ENCODE data around the gene SCN4A. TPM values are rescaled to one million over a fixed set of nuclear protein-coding genes. Genes with fewer than 3 reads are reported as not detected.

SCN4A gene
- total and polyA plus RNA-seq, 2 of the 13 experiments (the other 11 are each of a cell fraction or from before 2014, with no cell fraction given): 0.02 to 0.03 TPM

DNA sequence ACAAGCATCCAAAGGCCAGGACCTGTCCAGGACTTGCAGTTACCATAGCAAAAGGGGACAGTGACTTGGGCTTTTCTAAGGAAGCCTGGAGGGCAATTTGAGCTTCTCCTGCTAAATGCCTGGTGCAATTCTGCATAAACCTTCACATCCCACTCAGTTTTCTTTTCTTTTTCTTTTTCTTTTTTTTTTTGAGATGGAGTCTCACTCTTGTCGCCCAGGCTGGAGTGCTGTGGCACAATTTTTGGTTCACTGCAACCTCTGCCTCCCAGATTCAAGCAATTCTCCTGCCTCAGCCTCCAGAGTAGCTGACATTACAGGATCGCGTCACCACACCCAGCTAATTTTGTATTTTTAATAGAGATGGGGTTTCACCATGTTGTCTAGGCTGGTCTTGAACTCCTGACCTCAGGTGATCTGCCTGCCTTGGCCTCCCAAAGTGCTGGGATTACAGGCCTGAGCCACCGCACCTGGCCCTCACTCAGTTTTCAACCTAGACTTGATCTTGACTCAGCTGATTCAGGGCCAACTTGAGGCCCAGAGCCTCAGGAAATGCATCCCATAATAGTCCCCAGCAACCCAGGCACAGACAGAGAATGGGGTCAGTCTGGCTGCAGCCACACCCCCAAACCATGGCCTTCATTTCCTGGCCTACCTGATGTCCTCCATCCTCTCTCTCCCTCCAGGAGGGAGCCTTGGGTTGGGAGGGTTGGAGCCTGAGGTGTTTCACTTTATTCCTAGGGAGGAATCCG, 34.5 kb upstream of the SCN4A start (continued):
- TF ChIP-seq MTF1 (CRISPR knock-in tag; IDR thresholded peaks at IDR 0.05) (0 out of 2 replicates have a peak, but pooled peaks have one; percentile 11), ZNF564 (CRISPR knock-in tag; IDR thresholded peaks at IDR 0.05) (0 out of 2 replicates have a peak, but pooled peaks have one; percentile 55), ZNF746 (CRISPR knock-in tag; IDR thresholded peaks at IDR 0.05) (0 out of 2 replicates have a peak, but pooled peaks have one; percentile 14), ZFY (CRISPR knock-in tag; IDR thresholded peaks at IDR 0.05) (peak; percentile 14; the same call in 1 of the 2 replicates), MEF2D (CRISPR knock-in tag; IDR thresholded peaks at IDR 0.05) (0 out of 2 replicates have a peak, but pooled peaks have one; percentile 4), ZNF607 (CRISPR knock-in tag; IDR thresholded peaks at IDR 0.05; ENCODE audit: borderline replicate concordance) (0 out of 2 replicates have a peak, but pooled peaks have one; percentile 34), TMF1 (CRISPR knock-in tag; IDR thresholded peaks at IDR 0.05; ENCODE audit: low read depth) (0 out of 2 replicates have a peak, but pooled peaks have one; percentile 39), ZNF333 (CRISPR knock-in tag; IDR thresholded peaks at IDR 0.05; ENCODE audit: borderline replicate concordance) (peak; percentile 21; the same call in 1 of the 2 replicates)
- TF ChIP-seq, protein P1, sequence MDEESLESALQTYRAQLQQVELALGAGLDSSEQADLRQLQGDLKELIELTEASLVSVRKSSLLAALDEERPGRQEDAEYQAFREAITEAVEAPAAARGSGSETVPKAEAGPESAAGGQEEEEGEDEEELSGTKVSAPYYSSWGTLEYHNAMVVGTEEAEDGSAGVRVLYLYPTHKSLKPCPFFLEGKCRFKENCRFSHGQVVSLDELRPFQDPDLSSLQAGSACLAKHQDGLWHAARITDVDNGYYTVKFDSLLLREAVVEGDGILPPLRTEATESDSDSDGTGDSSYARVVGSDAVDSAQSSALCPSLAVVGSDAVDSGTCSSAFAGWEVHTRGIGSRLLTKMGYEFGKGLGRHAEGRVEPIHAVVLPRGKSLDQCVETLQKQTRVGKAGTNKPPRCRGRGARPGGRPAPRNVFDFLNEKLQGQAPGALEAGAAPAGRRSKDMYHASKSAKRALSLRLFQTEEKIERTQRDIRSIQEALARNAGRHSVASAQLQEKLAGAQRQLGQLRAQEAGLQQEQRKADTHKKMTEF (CRISPR knock-in tag; IDR thresholded peaks at IDR 0.05): 0 out of 2 replicates have a peak, but pooled peaks have one; percentile 13
- TF ChIP-seq, protein P2, sequence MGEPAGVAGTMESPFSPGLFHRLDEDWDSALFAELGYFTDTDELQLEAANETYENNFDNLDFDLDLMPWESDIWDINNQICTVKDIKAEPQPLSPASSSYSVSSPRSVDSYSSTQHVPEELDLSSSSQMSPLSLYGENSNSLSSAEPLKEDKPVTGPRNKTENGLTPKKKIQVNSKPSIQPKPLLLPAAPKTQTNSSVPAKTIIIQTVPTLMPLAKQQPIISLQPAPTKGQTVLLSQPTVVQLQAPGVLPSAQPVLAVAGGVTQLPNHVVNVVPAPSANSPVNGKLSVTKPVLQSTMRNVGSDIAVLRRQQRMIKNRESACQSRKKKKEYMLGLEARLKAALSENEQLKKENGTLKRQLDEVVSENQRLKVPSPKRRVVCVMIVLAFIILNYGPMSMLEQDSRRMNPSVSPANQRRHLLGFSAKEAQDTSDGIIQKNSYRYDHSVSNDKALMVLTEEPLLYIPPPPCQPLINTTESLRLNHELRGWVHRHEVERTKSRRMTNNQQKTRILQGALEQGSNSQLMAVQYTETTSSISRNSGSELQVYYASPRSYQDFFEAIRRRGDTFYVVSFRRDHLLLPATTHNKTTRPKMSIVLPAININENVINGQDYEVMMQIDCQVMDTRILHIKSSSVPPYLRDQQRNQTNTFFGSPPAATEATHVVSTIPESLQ (CRISPR knock-in tag; conservative IDR thresholded peaks at IDR 0.05): 0 out of 2 replicates have a peak, but pooled peaks have one; percentile 63
- TF ChIP-seq, protein P3, sequence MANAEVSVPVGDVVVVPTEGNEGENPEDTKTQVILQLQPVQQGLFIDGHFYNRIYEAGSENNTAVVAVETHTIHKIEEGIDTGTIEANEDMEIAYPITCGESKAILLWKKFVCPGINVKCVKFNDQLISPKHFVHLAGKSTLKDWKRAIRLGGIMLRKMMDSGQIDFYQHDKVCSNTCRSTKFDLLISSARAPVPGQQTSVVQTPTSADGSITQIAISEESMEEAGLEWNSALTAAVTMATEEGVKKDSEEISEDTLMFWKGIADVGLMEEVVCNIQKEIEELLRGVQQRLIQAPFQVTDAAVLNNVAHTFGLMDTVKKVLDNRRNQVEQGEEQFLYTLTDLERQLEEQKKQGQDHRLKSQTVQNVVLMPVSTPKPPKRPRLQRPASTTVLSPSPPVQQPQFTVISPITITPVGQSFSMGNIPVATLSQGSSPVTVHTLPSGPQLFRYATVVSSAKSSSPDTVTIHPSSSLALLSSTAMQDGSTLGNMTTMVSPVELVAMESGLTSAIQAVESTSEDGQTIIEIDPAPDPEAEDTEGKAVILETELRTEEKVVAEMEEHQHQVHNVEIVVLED (CRISPR knock-in tag; IDR thresholded peaks at IDR 0.05; ENCODE audit: borderline replicate concordance): 0 out of 2 replicates have a peak, but pooled peaks have one; percentile 27

Measured in HepG2 (cell line).